RWPE2 (cell line): Measurements from ENCODE around the gene TRAF7.

ENCODE experiments used
- ATAC-seq: fragments of 200-7000 bp; cut with Tn5 transposase; 3 replicates; pipeline ENCODE4 v1.9.1; 2021; ENCODE audit warnings: low read depth
- DNase-seq: peaks from one replicate; pipeline ENCODE4 v3.0.0-alpha.2; 2020; ENCODE audit warnings: low spot score
- H3K27ac ChIP-seq: fragments of 450-650 bp; 2 replicates; pipeline ENCODE4 v1.5.1; 2017; ENCODE audit warnings: mild to moderate bottlenecking; ENCODE audit not compliant: poor library complexity, severe bottlenecking
- H3K27me3 ChIP-seq: fragments of 250-450 bp; sonication (Bioruptor Pico); 2 replicates; pipeline ENCODE4 v1.5.1; 2021; ENCODE audit warnings: mild to moderate bottlenecking, moderate library complexity; ENCODE audit not compliant: insufficient read depth, poor library complexity, severe bottlenecking
- H3K36me3 ChIP-seq: fragments of 250-450 bp; sonication (Bioruptor Pico); 2 replicates; pipeline ENCODE4 v1.5.1; 2020; ENCODE audit warnings: low read depth, mild to moderate bottlenecking, moderate library complexity
- H3K4me1 ChIP-seq: fragments of 250-450 bp; sonication (Bioruptor Pico); 2 replicates; pipeline ENCODE4 v1.5.1; 2021; ENCODE audit warnings: mild to moderate bottlenecking, moderate library complexity; ENCODE audit not compliant: insufficient read depth, poor library complexity, severe bottlenecking
- H3K4me3 ChIP-seq: fragments of 250-450 bp; sonication (Bioruptor Pico); 2 replicates; pipeline ENCODE4 v1.5.1; 2021; ENCODE audit warnings: mild to moderate bottlenecking, moderate library complexity; ENCODE audit not compliant: severe bottlenecking
- H3K9me3 ChIP-seq: fragments of 250-450 bp; sonication (Bioruptor Pico); 2 replicates; pipeline ENCODE4 v1.5.1; 2021; ENCODE audit warnings: mild to moderate bottlenecking, moderate library complexity; ENCODE audit not compliant: severe bottlenecking
- TF ChIP-seq, protein P1 (sequence below): fragments of 450-650 bp; IDR thresholded peaks from one replicate; pipeline ENCODE4 v1.5.1; 2017; ENCODE audit warnings: mild to moderate bottlenecking, moderate library complexity; ENCODE audit not compliant: poor library complexity, severe bottlenecking

The TRAF7 gene

DNA sequence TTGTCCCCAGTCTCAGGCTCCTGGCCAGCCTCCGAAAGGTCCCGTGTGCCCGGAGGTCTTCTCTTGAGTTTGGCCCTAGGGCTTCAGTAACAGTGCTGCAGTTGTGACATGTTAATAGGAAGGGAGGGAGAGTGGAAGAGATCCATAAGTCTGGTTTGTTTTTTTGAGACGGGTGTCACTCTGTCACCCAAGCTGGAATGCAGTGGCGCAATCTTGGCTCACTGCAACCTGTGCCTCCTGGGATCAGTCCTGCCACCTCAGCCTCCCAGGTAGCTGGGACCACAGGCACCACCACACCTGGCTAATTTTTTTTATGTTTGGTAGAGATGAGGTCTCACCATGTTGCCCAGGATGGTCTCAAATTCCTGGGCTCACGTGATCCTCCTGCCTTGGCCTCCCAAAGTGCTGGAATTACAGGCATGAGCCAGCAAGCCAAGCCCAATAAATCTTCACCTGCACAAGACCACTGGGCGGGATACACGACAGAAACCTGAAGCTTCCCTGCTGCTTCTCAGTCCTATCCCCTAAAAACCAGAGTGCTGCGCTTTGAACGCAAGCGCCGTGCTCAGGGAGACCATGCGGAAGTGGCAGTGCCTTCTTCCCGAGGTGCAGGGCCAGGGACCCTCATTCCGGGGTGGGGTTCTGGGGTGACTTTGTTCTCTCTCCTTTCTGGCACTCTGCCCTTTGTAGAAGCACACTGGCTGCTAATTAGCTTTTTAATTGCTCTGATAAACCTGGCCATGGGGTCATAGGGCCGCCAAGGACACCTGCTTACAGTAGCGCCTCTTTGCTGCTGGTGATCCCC, 10.9 kb downstream of the TRAF7 start:
- DNase-seq (no peak), ATAC-seq (no peak)
- peaks cover 40% of the 10 kb centered on the region for H3K36me3 ChIP-seq

DNA sequence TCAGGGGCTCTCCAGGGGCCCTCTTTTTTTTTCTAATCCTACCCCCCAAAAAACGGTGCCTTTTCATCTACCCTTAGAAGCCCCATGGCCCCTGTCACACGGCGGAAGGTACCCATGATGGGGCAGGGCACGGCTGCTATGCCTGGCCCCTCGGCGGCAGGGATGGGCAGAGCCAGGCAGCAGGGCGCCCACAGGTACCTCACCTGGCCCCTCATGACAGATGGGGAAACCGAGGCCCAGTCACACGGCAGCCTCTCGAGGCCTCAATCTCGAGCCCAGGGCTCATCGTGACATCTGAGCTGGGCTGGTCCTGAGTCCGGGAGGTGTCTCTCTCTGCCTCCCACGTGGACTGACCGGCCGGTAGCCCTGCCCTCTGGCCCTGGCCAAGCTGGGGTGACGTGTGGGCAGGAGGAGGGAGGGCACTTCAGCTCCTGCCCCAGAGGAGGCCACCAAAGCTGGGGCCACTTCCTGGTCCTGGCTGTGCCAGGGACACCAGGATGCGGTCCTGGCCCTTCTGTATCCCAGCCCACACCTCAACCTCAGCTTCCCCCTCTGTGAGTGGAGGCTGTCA, 11.6 kb downstream of the TRAF7 start:
- Histone ChIP-seq H3K27me3 (no peaks in the 10 kb centered on the region), H3K27ac (no peak overlapping the region), H3K4me1 (peaks cover 16% of the 10 kb centered on the region), H3K36me3 (peaks cover 45% of the 10 kb centered on the region), H3K4me3 (no peak overlapping the region), H3K9me3 (no peaks in the 10 kb centered on the region)
- ATAC-seq (no peak), DNase-seq (no peak)
- TF ChIP-seq, protein P1, sequence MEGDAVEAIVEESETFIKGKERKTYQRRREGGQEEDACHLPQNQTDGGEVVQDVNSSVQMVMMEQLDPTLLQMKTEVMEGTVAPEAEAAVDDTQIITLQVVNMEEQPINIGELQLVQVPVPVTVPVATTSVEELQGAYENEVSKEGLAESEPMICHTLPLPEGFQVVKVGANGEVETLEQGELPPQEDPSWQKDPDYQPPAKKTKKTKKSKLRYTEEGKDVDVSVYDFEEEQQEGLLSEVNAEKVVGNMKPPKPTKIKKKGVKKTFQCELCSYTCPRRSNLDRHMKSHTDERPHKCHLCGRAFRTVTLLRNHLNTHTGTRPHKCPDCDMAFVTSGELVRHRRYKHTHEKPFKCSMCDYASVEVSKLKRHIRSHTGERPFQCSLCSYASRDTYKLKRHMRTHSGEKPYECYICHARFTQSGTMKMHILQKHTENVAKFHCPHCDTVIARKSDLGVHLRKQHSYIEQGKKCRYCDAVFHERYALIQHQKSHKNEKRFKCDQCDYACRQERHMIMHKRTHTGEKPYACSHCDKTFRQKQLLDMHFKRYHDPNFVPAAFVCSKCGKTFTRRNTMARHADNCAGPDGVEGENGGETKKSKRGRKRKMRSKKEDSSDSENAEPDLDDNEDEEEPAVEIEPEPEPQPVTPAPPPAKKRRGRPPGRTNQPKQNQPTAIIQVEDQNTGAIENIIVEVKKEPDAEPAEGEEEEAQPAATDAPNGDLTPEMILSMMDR, result no peak

More for the DNA sequence above, 10.9 kb downstream of the TRAF7 start:
- no peak overlapping the region for H3K4me3 ChIP-seq
- H3K4me1 ChIP-seq, result peaks cover 22% of the 10 kb centered on the region
- no peaks in the 10 kb centered on the region for H3K9me3 ChIP-seq
- H3K27me3 ChIP-seq, result no peaks in the 10 kb centered on the region
- TF ChIP-seq, protein P1, result no peak
- H3K27ac ChIP-seq, result no peak overlapping the region

DNA sequence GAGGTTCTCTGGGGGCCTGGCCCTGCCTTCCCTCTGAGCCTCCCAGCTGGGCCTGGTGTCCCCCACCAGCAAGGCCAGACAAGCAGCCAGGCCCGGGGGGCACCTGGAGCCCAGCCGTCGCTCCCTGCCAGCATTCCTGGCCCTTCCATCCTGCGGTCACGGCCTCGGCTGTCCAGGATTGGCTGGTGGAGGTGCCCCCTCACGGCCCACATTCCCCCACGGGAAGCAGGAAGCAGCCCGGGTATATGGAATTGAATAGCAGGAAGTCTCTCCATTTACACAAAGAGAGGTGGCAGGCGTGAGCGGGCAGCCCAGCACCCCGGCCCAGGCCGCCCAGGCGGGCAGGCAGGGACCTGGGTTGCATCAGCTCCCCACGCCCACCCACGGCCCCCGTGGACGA, 14.5 kb downstream of the TRAF7 start:
- TF ChIP-seq, protein P1, result no peak
- Histone ChIP-seq H3K36me3 (peaks cover 63% of the 10 kb centered on the region), H3K27ac (no peak overlapping the region), H3K27me3 (no peaks in the 10 kb centered on the region), H3K4me3 (no peak overlapping the region), H3K9me3 (no peaks in the 10 kb centered on the region), H3K4me1 (no peaks in the 10 kb centered on the region)
- no peak for ATAC-seq
- no peak for DNase-seq

DNA sequence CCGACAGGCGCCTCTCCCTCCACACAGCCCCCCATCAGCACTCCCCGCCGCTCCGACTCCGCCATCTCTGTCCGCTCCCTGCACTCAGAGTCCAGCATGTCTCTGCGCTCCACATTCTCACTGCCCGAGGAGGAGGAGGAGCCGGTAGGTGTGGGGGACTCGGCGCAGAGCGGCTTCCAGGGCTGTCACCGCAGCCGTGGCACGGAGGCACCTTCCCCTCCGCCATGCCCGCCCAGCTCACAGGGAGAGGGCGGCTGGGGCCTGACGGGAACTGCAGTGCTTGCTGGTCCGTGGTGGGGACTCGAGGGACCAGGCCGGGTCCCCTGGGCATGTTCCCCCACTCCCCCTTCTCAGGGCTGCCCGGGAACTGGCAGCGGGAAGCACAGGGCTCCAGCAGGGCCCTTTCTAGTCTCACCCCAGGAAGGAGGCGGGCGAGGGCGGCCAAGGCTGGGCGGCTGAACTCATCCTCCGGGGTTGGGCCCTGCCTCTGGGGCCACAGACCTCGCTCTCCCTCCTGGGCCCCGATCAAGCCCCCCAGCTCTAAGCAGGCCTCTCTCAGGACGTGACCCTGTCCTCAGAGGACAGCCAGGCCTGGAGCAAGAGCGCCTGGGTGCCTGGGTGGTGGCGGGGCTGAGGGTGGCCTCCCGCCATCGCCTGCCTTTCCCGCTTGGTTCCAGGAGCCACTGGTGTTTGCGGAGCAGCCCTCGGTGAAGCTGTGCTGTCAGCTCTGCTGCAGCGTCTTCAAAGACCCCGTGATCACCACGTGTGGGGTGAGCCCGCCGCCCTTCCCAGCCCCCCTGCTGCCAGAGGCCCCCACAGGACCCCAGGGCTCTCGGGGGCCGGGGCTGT, 15.2 kb downstream of the TRAF7 start:
- peaks cover 65% of the 10 kb centered on the region for H3K36me3 ChIP-seq

More for the DNA sequence above, 15.2 kb downstream of the TRAF7 start:
- no peaks in the 10 kb centered on the region for H3K9me3 ChIP-seq
- DNase-seq (no peak), ATAC-seq (no peak)
- no peak overlapping the region for H3K27ac ChIP-seq
- TF ChIP-seq, protein P1, result no peak
- no peak overlapping the region for H3K4me3 ChIP-seq
- H3K4me1 ChIP-seq, result peaks cover under 1% of the 10 kb centered on the region
- H3K27me3 ChIP-seq, result no peaks in the 10 kb centered on the region
